NCI-H774 (cell line): ENCODE results near the gene KRTAP1-1.
"Not testable (repeated sequence)": the region's sequence is repeated elsewhere in the genome, so short reads cannot be mapped to it uniquely, and the experiment has no call there.

Experiments
- DNase-seq: peaks from one replicate; lab custom pipeline; 2025; lab: John Stamatoyannopoulos, UW

KRTAP1-1 gene

DNA sequence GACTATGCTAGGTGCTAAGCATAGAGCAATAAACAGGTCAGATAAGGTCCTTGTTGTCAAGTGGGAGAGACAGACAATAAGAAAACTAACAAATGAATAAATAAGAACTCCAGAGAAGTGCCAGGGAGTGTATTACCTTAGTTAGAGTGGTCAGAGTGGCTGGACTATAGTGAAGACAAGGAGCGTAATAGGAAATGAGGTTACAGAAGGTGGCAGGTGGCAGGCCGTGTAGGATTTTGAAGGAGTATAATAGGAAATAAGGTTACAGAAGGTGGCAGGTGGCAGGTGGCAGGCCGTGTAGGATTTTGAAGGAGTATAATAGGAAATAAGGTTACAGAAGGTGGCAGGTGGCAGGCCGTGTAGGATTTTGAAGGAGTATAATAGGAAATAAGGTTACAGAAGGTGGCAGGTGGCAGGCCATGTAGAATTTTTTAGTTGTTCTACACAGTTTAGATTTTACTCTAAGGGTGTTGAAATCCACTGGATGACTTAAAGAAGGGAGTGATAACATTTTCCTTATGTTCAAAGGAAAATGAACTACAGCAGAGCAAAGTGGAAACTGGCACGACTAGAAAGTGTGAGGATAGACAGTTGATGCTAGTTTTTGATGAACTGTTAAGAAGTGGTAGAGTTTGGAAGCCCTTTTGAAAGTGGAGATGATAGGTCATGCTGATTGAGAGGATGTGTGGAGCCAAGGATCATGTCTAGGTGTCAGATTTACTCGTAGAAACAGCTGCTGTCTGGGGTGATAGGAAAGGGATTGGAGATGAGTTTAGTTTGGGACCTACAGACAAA is 28.7 kb downstream of the KRTAP1-1 start:
- peak; percentile 25 for DNase-seq

DNA sequence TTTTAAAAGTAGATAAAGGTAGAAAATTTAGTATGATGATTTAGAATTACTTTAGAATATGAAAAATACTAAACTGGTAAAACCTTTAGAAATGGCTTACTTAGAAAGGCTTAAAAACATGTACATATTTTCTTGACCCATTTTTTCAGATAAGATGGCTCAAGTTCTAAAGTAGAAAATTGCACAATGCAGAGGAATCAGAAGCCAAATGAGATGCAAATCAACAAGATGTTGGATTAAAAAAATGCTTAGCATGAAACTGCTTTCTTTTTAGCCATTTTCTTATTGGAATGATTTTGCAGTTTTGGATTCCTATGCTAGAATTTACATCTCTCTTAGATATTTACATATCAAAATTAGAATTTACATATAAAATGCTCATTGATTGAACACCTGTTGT is 30.8 kb downstream of the KRTAP1-1 start:
- DNase-seq, result no peak

DNA sequence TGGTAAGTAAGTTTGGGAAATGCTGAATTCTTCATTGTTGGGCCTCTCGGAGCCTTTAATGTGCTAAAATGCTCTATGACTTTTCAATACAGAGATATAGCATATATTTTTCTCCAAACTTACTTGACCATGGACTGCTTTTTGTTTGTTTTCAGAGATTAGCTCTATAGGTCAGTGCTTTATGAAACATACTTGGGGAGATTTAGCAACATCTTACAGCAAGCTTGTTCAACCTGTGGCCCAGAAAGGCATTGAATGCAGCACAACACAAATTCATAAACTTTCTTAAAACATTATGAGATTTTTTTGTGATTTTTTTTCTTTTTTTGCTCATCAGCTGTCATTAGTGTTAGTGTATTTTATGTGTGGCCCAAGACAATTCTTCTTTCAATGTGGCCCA is 31.3 kb downstream of the KRTAP1-1 start:
- no peak for DNase-seq

DNA sequence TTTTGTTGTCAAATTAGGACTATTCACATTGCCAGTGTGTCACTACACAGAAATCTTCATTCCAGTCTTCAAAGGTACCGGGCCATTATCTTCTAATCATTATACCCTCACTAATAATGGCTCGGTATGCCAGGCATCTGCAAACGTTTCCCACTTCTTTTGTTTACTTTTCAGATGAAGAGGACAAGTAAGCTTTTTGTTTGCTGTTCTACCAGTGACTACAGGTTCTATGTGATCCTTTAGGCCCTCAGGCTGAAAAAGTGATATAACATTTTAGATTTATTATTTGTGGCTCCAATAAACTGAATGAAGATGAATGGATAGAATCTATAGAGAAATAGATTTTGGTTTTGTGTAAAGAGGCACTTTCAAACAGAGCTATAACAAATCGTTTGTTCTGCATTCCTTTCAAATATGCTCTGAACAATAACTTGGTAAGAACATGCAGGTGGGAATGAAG is 31.9 kb downstream of the KRTAP1-1 start:
- peak; percentile 75 for DNase-seq

DNA sequence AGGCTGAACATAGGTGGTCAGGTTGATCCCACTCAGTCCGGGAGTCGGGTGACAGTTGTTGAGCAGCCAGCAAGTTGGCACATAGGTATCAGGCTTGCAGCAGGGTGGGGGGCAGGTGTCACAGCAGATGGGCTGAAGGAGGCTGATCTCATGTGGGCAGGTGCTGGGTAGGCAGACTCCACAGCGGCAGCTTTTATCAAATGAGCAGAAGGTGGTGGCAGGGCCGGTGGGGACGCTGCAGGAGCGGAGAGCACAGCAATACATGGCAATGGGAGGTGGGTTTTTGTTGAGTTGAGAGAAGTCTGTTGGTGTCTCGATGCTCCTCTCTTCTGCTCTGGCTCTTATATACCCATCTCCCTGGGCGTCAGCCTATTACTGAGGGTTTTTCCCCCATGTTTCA is 32.4 kb downstream of the KRTAP1-1 start, which contains the start of gene KRTAP3-1:
Gene KRTAP3-1, minus strand, starts transcription at position 318 of the 400 bp plus-strand sequence. Its CDS starts 54 bp downstream, at position 264.
- peak; percentile 82 for DNase-seq

DNA sequence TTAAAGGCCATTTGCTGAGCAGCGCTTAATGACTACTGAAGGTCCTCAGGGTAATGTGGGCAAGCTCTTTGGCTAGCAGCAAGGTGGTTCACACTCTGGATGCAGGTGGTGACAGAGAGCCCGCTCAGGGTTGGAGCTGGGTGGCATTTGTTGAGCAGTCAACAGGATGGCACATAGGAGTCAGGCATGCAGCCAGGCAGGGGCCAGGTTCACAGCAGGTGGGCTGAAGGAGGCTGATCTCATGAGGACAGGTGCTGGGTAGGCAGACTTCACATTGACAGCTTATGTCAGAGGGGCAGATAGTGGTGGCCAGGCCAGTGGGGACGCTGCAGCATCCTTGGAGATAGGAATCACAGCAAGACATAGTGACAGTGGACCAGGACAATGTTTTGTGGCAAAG is 36.9 kb downstream of the KRTAP1-1 start:
- DNase-seq, result peak; percentile 42

DNA sequence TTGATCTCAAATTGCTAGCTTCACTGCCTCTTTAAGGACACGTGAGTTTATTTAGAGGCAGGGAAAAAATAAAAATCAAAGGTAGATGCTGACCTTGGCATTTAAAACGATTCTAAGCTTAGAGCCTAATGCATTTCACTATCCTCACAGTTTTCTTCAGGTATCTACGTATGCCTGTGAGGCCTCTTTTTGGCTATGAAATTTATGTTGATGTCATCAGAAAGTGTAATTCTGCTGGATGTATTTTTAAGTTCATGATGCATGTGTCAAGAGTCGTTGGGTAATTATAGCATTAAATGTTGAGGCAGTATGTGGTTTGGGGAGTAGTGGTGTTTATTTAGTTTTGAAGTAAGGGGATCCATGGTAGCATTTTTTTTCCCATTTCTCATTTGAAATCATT is 37.3 kb downstream of the KRTAP1-1 start:
- no peak for DNase-seq

DNA sequence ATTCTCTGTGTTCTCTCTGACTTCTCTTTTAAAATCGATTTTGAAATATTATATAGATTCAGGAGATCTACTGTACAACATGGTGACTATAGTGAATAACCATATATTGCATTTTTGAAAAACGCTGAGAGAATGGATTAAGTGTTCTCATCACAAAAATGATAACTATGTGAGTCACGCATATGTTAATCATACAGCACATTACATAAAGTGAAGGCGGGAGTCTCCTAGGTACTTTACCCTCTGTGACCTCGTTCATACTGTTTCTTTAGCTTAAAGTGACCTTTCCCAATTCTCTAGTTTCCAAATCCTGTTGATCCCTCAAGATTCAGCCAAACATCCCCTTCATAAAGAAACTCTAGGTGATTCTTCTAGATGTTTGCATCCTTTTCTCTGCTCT is 38.4 kb downstream of the KRTAP1-1 start:
- no peak for DNase-seq

DNA sequence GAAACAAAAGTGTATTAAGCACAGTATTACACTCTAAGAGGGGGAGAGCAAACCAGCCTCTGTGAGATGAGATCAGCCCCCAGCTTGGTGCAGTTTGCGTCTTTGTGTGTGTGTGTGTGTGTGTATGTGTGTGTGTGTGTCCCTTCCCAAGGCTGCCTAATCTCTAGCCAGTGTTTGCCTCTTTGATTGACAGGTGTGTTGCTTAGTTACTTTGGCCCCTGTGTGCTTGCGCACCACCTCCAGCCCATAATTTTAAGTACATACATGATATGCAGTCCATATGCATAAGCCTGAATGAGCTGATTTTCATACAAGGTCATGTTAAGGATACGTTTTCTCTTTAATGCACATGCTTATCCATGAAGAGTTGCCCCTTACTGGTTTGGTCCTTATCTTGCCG is 39.5 kb downstream of the KRTAP1-1 start:
- DNase-seq, result no peak

DNA sequence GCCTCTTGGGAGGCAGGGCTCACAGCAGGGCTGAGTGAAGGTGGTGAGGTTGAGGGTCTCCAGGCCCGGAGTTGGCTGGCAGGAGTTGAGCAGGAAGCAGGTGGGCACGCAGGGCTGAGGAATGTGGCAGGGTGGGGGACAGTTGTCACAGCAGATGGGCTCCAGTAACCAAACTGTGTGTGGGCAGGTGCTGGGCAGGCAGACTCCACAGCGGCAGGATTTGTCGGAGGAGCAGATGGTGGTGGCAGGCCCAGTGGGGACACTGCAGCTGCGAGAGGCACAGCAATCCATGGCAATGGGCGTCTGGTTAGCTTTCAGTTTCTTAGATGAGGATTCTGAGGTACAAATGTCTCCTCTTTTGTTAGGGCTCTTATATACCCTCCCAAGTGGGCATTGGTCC is 41.7 kb downstream of the KRTAP1-1 start, which contains the start of gene KRTAP3-2:
Gene KRTAP3-2, minus strand, starts transcription at position 344 of the 400 bp plus-strand sequence. Its CDS starts 53 bp downstream, at position 291.
- DNase-seq, result not testable (repeated sequence)

DNA sequence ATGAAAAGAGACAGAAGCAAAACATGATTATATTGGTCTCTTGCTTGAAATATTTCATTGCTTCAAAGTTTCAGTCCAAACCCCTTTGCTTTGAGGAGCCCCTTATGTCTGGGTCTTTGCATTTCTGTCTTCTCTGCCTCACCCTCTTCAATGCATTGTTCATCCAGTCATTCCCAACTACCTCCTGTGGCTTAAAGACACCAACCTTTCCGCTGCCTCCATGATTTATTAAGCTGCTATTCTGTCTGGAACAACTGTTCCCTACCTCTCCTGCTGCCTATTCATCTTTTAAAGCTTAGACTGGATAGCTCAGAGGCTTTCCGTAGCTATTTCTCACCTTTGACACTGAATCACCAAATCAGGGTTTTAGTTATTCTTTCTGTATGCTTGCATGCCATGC is 43.9 kb downstream of the KRTAP1-1 start:
- no peak for DNase-seq

DNA sequence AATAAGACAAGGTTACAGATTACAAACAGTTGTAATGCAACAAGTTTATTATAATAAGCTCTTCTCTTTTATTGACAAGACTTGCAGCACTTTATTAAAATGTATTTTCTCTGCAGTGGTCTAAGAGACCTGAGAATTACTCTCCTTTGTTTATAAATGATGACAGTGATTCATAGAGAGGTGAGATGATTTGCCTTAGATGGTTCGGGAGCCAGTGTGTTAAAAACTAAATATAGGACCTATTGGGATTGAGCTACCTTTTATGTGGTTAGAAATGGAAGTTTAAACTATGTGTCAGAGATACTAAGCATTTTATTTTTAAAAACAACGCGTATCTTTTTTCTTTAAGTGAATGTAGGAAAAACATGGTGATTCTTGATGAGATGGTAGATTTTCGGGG is 44.4 kb downstream of the KRTAP1-1 start:
- no peak for DNase-seq

DNA sequence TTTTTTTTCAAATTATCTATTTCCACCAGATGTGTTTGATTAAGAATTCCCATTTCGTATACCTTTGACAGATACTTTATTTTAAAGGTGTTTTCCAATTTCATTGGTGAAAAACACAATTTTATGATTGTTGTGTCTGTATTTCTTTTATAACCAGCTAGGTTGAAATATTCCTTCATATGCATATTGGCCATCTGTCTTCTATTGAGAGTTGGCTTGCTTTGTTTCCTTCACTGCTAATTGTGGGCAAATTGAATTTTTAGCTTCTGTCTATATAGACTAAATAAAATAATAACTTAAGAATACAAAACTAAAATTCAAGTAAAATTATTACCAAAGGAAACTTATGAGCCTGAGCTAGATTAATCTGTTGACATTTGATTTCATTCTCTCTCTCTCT is 46.1 kb downstream of the KRTAP1-1 start:
- no peak for DNase-seq

DNA sequence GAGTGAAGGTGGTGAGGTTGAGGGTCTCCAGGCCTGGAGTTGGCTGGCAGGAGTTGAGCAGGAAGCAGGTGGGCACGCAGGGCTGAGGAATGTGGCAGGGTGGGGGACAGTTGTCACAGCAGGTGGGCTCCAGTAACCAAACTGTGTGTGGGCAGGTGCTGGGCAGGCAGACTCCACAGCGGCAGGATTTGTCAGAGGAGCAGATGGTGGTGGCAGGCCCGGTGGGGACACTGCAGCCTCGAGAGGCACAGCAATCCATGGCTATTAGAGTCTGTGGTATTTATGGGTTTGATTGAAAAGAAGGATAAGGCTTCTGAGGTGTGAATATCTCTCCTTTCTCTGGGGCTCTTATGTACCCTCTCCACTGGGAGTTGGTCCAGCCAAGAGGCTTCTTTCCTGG is 47.4 kb downstream of the KRTAP1-1 start, which contains the start of gene KRTAP3-3:
Gene KRTAP3-3, minus strand, starts transcription at position 326 of the 400 bp plus-strand sequence. Its CDS starts 67 bp downstream, at position 259.
- DNase-seq, result peak; percentile 58

DNA sequence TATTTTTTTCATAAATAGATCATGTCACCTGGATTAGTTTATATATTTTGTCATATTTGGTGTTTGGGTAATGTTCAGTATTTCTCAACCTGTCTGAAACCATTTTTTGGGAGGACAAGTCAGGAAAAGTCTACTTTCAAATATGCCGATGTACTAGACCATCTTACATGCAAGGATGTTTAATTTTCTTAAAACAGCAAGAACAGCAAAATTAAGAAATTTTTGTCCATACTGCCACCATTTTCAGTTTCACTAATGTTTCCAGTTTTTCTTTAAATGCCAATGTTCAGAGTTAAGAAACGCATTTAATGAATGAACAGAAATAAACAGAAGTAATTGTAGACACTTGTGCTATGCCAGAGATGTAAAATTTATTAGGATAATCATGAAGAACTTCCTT is 48.2 kb downstream of the KRTAP1-1 start:
- no peak for DNase-seq

DNA sequence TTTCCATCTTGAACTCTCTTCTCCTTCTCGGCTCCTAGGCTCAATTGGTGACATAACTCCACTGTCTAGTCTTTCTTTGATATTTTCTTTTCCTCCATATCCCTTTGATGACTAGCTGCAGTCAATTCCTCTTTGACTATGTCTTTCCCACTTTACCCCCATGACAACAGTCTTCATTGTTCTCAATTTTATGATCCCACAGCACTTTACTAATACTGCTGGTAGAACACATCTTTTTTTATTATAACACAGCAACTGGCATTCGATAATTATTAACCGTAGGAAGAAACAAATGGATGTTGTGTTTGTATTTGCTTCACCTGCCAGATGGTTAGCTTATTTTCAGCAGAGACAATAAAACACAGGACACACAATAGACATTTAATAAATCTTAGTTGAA is 48.6 kb downstream of the KRTAP1-1 start:
- no peak for DNase-seq
